Stimulated activated CD8-positive, alpha-beta memory T cell treated with anti-CD3 and anti-CD28 coated beads, Interleukin-7, amount 100 ng/mL, for 4 hours (primary cell): ENCODE measurements around the gene MIA3.
"Not testable (repeated sequence)": the region's sequence is repeated elsewhere in the genome, so short reads cannot be mapped to it uniquely, and the experiment has no call there.

Source experiments
- DNase-seq, 2 donors: peaks; one replicate each; pipeline ENCODE4 v3.0.0-alpha.2; 2020; ENCODE audit warnings: low read depth in 2 of 2

Gene MIA3

DNA sequence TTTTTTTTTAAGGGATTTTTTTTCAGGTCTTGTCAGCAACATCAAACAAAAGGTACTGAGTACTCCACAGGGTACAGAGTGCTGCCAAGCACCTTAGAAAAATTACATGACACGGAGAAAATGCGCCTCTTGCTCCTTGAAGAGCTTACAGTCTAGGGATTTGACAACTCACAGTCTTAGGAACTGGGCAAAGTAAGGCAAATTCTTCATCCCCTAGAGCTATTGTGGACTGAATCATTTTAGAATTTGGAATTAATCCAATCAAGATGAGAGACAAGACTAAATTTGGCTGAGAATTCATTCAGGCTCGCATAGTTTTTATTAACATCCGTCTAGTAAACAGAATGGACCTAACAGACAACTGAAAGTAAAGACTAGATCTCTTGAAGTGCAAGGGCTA is 50.3 kb downstream of the MIA3 start:
- not testable (repeated sequence) for DNase-seq

DNA sequence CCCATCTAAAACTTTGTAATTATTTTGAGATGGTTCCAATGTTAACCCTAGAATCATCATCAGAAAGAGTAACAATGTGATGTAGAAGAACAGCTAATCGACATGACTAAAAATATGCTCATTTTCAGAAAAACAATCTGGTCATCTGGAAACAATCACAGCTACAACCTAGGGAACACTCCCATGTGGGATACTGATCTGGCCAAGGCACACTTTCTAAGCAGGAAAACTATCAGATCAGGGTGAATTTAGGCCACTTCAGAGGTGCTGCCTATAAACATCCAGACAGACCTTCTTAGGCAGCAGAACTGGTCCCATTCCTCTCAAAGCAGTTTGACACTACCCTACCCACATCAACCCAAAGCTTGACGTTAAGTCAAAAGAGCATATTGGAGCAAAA is 51.2 kb downstream of the MIA3 start:
- not testable (repeated sequence) for DNase-seq

DNA sequence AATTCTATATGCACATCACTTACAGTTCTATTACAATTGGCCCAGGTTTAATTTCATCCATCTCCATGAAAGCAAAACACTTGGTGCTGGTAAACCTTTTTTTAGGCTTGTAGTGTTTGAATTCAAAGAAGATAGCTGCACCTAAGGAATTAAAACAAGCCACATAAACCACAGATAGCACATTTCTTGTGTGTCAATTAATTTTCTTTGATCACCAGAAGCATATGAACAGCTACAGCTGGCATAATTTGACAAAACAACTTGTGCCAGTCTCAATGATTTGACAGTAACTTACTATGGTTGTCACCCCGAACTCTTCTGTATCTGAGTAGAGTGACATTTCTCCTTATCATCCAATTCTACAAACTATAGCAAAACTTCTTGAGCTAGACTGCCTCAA is 52.2 kb downstream of the MIA3 start:
- DNase-seq: no peak

DNA sequence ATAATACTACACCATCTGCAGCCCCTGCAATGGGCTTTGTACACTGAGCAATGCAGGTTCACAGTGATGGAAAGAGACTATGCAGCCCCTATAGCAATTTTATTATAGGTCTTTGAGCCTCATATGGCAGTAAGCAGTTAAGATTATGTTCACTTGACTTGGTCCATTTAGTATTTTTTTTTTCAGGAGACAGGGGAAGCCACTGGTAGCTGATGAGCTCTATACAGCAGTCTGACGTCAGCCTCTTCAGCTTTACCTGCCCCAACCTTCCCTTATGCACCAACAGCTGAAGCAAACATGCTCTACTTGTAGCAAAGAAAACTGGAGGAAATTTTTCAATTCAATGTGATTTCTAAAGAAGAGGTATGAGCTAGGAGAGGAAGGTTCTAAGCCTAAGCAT is 62.2 kb downstream of the MIA3 start:
- no peak for DNase-seq

DNA sequence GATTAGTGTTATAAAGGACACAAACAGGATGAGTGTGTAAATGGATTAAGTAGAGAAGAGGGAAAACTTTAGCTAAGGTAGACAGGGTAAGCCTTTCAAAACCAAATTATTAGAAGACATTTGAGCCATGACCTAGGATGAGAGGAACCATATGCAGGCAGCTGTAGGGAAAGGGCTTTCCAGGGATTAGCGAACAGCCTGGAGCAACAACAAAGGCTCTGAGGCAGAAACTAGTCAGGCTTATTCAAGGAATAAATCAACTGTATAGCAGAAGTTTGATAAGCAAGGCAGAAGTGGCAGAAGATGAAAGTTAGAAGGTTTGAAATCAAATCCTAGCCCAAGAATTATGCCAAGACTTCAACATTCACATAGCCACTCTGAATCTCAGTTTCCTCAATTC is 73.1 kb downstream of the MIA3 start:
- DNase-seq: no peak

DNA sequence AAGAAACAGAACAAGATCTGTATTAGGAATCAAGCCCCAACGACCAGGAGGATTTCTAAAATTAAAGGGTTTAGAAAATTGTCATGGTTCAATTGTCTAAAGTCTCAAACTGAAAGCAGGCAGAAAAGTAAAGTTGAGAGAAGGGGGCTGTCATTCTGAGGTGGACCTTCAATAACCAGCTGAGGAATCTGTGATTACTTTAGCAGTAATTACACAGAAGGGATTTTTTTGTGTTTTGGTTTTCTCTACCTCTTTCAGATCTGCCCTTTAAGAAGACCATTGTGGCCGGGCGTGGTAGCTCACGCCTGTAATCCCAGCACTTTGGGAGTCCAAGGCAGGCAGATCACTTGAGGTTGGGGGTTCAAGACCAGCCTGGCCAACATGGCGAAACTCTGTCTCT is 77.0 kb downstream of the MIA3 start:
- no peak for DNase-seq

DNA sequence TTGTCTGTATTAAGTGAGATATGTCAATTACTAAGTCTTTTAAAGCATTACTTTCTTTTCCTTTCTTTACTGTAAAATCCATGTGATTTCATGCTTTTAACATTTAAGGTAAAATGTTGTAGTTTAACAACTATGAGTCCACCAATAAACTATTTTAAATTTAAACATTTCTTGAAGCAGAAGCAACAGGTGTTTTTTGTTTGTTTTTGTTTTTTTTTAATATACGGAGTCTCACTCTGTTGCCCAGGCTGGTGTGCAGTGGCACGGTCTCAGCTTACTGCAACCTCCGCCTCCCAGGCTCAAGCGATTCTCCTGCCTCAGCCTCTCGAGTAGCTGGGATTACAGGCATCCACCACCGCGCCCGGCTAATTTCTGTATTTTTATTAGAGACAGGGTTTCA is 78.8 kb downstream of the MIA3 start:
- DNase-seq: no peak

DNA sequence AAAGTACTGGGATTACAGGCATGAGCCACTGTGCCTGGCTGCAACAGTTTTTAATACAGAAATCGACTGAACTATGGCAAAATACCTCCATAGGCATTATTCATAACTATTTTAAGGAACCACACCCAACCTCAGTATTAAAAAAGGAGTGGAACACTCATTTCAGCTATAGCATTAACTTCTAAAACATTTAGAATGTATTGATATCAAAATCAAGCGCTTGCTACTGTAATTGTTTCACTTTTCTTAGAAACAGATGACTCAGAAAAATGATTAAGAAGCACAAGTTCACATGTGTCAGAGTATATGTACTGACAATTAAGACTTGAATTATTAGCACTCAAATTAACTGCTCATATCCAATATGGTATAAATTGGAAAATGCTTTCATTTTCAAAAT is 79.3 kb downstream of the MIA3 start:
- DNase-seq: no peak

DNA sequence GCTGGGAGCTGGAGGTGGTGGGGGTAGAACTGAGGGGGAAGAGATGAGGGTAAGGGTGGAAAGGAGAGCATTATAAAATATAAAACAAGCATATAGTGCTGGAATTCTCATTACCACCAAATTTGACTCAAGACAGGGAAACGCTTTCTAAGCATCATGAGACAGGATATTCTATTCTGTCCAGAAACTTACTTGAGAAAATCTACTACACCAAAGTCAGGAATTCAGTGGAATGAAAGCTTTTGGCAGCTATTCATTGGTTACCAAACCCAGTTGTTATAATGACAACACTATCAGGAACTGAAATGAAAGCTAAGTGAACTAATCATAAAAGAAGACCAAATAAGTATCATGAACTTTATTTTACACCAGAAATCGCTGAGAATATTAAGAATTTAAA is 79.9 kb downstream of the MIA3 start:
- no peak for DNase-seq

DNA sequence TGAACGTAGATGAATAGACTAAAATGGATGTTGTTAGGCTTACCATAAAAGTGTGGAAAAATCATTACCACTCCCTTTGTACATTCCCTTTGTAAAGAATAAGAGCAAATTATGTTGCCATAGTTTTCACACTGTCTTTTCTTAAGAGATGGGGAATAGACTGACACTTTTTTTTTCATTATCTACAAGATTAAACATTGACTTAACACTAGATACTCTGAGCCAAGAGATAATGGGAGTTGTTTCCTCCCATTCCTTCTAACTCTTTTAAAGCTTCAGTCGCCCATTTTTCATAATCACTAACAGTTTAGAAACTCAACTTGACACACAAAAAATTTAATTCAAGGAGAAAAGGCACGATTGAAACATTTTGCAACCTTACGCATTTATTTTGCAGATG is 84.3 kb downstream of the MIA3 start:
- DNase-seq: no peak

DNA sequence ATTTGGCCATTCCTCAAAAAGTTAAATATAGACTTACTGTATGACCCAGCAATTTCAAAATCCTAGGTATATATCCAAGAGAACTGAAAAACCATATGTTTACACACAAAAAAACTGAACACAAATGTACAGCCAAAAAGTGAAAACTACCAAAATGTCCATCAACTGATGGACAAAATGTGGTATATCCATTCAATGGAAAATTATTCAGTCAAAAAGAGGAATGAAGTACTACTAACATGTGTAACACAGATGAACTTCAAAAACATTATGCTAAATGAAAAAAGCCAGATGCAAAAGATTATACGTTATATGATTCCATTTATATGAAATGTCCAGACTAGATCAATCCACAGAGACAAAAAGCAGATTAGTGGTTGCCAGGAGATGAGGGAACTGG is 86.4 kb downstream of the MIA3 start:
- no peak for DNase-seq

DNA sequence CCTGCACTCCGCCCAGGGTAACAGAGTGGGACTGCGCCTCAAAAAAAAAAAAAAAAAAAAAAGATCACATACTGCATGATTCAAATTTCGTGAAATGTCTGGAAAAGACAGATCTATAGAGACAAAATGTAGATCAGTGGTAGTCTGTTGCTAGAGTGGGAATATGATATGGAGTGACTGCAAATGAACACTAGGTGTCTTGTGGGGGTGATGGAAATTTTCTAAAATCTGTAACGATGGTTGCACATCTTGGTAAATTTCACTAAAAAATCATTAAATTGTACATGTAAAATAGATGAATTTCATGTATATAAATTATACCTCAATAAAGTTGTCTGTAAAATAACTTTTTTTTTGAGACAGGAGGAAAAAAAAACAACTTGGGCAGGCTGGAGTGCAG is 88.9 kb downstream of the MIA3 start:
- no peak for DNase-seq

DNA sequence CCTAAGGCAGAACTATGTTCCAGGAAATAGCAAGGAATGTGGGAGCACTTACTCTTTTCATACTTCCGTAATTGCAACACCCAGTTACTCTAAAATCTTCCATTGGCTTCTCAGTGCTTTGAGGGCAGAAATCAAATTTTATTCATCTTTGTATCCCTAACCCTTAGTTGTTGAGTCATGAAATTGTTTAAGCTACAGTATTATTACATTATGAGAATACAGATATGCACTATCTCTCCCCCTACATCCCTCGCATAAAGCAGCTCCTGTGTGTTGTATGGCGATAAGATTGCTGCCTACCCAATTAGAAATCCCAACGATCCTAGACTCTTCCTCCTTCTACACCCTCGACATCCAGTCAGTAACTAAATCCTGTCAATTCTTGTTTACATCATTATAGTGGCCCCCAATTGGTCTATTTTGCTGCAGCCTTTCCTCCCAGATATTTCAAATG is 91.8 kb downstream of the MIA3 start:
- no peak for DNase-seq

DNA sequence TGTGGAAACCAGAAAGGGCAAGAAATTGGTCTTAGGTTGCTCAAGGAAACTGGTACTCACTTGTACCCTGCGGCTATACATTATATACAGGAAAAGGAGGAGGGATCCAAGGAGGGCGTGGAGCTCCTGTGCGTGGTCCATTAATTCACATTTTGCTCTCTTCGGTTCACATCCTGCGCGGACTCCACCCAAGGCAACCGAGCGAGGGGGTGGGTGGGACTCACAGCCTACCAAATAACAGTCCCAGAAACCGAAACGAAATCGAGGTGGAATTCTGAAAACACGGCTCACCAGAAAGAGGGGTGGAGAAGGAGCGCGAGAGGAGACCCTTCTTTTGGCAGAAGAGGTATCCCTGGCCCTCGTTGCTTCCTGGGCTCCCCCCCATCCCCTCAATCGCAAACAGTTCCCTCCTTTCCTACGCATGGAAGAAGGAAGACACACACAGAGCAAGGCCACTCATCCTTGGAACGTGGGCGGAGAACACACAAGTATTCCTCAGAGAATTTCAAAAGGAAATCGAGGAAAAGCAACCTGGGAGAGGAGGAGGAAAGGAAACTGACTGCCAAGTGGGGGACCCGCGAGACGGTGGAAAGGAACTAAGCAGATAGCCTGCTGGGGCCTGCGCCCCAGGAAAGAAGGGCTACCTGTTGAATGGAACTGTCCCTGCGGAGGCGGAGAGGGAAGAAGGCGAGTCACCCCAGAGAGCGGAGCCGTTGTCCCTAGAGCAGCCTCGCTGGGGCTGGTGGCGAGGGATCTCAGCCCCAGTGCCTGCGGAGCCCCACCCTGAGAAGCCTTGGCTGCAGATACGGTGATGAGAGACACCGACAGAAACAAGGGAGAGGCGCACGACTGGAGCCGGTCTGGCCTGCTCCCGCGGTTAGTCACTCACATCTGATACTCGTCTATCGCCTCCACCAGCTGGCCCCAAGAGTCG is 93.7 kb downstream of the MIA3 start:
- DNase-seq: peak; percentile 46 to 53

DNA sequence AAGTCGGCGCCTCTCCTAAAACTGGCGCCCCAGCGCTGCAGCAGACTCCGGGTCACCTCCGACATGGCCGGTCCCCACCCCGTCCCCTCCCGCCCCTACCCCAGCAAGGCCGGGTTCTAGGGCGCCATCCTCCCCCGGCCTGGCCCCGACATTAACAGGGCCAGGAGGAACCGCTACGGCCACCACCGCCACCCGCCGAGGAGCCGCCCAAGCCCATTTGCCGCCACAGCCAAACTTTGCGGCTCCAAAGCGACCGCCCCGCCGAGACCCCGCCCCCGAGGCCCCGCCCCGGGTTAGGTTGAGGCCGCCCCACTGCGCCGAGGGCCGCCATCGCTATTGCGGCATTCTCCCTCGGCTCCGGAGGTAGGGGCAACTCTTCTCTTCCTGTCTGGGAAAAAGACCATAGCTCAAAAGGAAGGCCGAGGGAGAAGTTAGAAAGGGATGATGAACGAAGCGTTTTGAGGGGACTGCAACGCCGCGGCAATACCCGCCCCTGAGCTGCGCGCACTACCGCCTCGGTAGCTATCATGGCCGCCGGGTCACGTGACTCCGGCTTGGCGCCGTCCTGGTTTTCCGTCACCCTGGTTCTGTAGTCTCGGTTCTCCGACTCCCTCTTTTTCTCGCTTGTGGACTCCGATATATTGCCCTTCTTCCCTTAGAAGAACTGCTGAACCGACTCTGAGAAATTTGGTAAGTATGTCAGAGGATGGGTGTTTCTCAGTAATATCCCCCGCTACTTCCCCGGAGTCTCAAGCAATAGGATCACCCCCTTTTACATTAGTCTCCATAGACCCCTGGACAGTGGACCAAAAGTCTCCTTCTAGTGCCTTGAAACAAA is 94.6 kb downstream of the MIA3 start, which contains the start of the genes AIDA and BROX:
Gene AIDA (minus strand): TSS at position 239 of the 838 bp plus-strand sequence. CDS start 174 bp downstream, at position 65.
Gene BROX (plus strand): TSS at position 312 of the 838 bp plus-strand sequence. CDS start 3,136 bp downstream, outside the sequence.
- peak; percentile 89 to 93 for DNase-seq

DNA sequence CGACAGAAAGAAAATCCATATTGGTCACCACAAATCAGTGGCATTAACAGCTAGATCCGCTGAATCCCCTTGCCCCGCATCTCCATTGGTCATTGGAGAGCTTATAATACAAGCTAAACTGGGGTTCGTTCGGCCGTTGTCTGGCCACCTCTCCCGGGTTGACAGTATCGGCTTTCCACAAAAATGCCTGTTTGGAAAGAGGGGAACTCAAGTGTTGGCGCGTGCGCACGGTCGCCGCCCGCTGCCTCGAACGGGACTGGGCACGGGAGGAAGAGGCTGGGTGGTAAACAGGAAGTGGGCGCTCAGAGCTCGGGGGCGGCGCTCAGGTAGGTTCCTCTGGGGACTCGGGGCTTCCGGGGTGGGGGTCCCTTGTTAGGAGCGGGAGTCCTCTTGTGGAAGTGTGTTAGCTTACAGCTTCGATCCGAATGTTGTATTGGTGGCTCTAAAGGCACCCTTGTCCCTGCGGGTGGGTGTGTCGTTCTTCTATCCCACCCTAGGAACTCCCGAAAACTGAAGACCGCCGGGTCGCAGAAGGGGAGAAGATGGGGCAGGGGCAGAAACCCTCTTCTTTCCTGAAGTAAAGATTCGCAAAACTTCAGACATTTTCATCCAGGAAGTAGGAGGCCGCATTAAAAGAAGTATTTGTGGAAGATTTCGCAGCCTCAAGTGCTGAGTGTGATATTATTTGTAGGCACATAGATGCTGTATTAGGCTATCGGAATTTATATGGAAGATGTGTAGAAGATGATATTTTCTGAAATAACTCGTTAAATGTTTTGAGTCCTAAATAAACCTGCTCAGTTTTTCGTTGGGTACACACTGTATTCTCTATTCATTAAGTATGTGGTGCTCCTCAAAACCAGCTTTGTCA is 95.4 kb downstream of the MIA3 start:
- peak; percentile 86 to 91 for DNase-seq

DNA sequence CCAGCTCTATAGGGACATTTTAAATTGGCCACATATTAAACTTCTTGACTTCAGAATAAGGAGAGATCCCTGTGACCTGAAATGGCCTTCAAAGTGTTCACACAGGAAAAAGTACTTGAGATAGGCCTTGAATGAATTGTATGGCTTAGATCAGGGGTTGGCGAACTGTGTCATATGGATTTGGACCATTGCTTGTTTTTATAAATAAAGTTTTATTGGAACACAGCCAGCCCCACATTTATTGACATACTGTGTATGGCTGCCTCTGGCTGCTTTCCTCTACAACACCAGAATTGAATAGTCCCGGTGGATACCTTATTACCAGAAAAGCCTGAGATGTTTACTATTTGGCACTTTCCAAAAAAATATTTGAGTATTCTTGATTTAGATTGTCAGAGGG is 98.5 kb downstream of the MIA3 start:
- DNase-seq: no peak
